Activated CD4-positive, alpha-beta T cell treated with anti-CD3 and anti-CD28 coated beads, Interleukin-2, amount 10 ng/mL, durations not matched to agents 24 days and 14 days (primary cell): ENCODE data around the gene PLD2. TPM values are rescaled to one million over a fixed set of nuclear protein-coding genes. Genes with fewer than 3 reads are reported as not detected.

ENCODE experiments used
- DNase-seq: peaks from one replicate; pipeline ENCODE4 v3.0.0; 2022
- H3K27ac Mint-ChIP-seq: one replicate; pipeline ENCODE4 v1.8.0; 2022; ENCODE audit warnings: mild to moderate bottlenecking, mixed read lengths
- H3K27me3 Mint-ChIP-seq: one replicate; pipeline ENCODE4 v1.8.0; 2022; ENCODE audit warnings: mixed read lengths
- H3K36me3 Mint-ChIP-seq: one replicate; pipeline ENCODE4 v1.8.0; 2022; ENCODE audit warnings: low read depth, mild to moderate bottlenecking, mixed read lengths
- H3K4me1 Mint-ChIP-seq: one replicate; pipeline ENCODE4 v1.8.0; 2021; ENCODE audit warnings: mixed read lengths
- H3K4me3 Mint-ChIP-seq: one replicate; pipeline ENCODE4 v1.8.0; 2022; ENCODE audit warnings: mild to moderate bottlenecking, moderate library complexity, mixed read lengths
- H3K9me3 Mint-ChIP-seq: one replicate; pipeline ENCODE4 v1.8.0; 2021; ENCODE audit warnings: mixed read lengths
- intact Hi-C: fragments of 100-400 bp; cut with micrococcal nuclease; formaldehyde crosslinking; loops from one replicate; pipeline ENCODE4 v1.15.1; 2023
- total RNA-seq: library from RNA; stranded (reverse); gene quantifications from 2 replicates; pipeline ENCODE4 v1.2.3, GENCODE V29; 2022

Gene PLD2
- total RNA-seq, 1 donor from 2014 or later = 16.1 TPM

- Mint-ChIP-seq H3K4me1 (peaks cover 33% of the 10 kb centered on the region), H3K4me3 (peak within 1 kb of the TSS; percentile 90), H3K27me3 (peaks cover 2% of the 10 kb centered on the region), H3K9me3 (no peaks in the 10 kb centered on the region), H3K36me3 (peaks cover 13% of the 10 kb centered on the region), H3K27ac (peak within 1 kb of the TSS; percentile 95)
- DNase-seq = peak; percentile 97
- intact Hi-C loops = loop anchor here (1.0 to 10.0 kb wide), 3 partner anchors 43 to 123 kb away; partner anchors contain the start of gene ARRB2
These were observed 26.4 kb downstream of the PLD2 start, which contains the start of gene MINK1 for GRCh38 chr17:4833178-4833940. Gene MINK1, plus strand, starts transcription at chr17:4833340. Its CDS starts 244 bp downstream, at chr17:4833584.

- peak; percentile 73 for DNase-seq
These were observed 27.2 kb downstream of the PLD2 start for GRCh38 chr17:4833941-4834680.

GRCh38 chr17:4834681-4835020 lies 27.7 kb downstream of the PLD2 start:
- DNase-seq = no peak
- peak overlapping the region; percentile 90 for H3K4me3 Mint-ChIP-seq
- peaks cover 2% of the 10 kb centered on the region for H3K27me3 Mint-ChIP-seq
- peak overlapping the region; percentile 83 for H3K27ac Mint-ChIP-seq
- H3K9me3 Mint-ChIP-seq = no peaks in the 10 kb centered on the region
- H3K4me1 Mint-ChIP-seq = peaks cover 40% of the 10 kb centered on the region
- intact Hi-C loops = loop anchor here (10.0 kb wide), 1 partner anchor 50 kb away; no protein-coding TSS in a partner anchor
- peaks cover 25% of the 10 kb centered on the region for H3K36me3 Mint-ChIP-seq

More at GRCh38 chr17:4833941-4834680, 27.2 kb downstream of the PLD2 start:
- Mint-ChIP-seq H3K36me3 (peaks cover 20% of the 10 kb centered on the region), H3K4me1 (peaks cover 34% of the 10 kb centered on the region), H3K9me3 (no peaks in the 10 kb centered on the region), H3K4me3 (peak overlapping the region; percentile 90), H3K27ac (peak overlapping the region; percentile 83), H3K27me3 (peaks cover 2% of the 10 kb centered on the region)
- intact Hi-C loops = loop anchor here (1.0 to 10.0 kb wide), 3 partner anchors 44 to 124 kb away; partner anchors contain the start of gene ARRB2

GRCh38 chr17:4836221-4836620 lies 29.3 kb downstream of the PLD2 start:
- intact Hi-C loops = loop anchor here (10.0 kb wide), 1 partner anchor 49 kb away; no protein-coding TSS in a partner anchor
- Mint-ChIP-seq H3K27me3 (peaks cover 2% of the 10 kb centered on the region), H3K4me3 (peak overlapping the region; percentile 90), H3K4me1 (peaks cover 55% of the 10 kb centered on the region), H3K27ac (peak overlapping the region; percentile 13), H3K36me3 (peaks cover 28% of the 10 kb centered on the region), H3K9me3 (no peaks in the 10 kb centered on the region)
- no peak for DNase-seq

- peaks cover 28% of the 10 kb centered on the region for H3K36me3 Mint-ChIP-seq
- peak overlapping the region; percentile 13 for H3K27ac Mint-ChIP-seq
- intact Hi-C loops = loop anchor here (10.0 kb wide), 1 partner anchor 47 kb away; no protein-coding TSS in a partner anchor
- peaks cover 2% of the 10 kb centered on the region for H3K27me3 Mint-ChIP-seq
- no peaks in the 10 kb centered on the region for H3K9me3 Mint-ChIP-seq
- DNase-seq = no peak
- peaks cover 59% of the 10 kb centered on the region for H3K4me1 Mint-ChIP-seq
- no peak overlapping the region for H3K4me3 Mint-ChIP-seq
These were observed 30.7 kb downstream of the PLD2 start for GRCh38 chr17:4837471-4838308.

- intact Hi-C loops = loop anchor here (10.0 kb wide), 1 partner anchor 46 kb away; no protein-coding TSS in a partner anchor
- H3K27ac Mint-ChIP-seq = no peak overlapping the region
- peaks cover 28% of the 10 kb centered on the region for H3K36me3 Mint-ChIP-seq
- no peaks in the 10 kb centered on the region for H3K27me3 Mint-ChIP-seq
- DNase-seq = no peak
- no peak overlapping the region for H3K4me3 Mint-ChIP-seq
- peaks cover 60% of the 10 kb centered on the region for H3K4me1 Mint-ChIP-seq
- no peaks in the 10 kb centered on the region for H3K9me3 Mint-ChIP-seq
These were observed 31.4 kb downstream of the PLD2 start for GRCh38 chr17:4838309-4838785.

- peaks cover 54% of the 10 kb centered on the region for H3K4me1 Mint-ChIP-seq
- H3K4me3 Mint-ChIP-seq = no peak overlapping the region
- no peaks in the 10 kb centered on the region for H3K9me3 Mint-ChIP-seq
- DNase-seq = no peak
- intact Hi-C loops = loop anchor here (10.0 kb wide), 1 partner anchor 46 kb away; no protein-coding TSS in a partner anchor
- no peak overlapping the region for H3K27ac Mint-ChIP-seq
- H3K36me3 Mint-ChIP-seq = peaks cover 27% of the 10 kb centered on the region
- no peaks in the 10 kb centered on the region for H3K27me3 Mint-ChIP-seq
These were observed 32.3 kb downstream of the PLD2 start for GRCh38 chr17:4839221-4839620.

GRCh38 chr17:4839965-4840892 lies 33.3 kb downstream of the PLD2 start:
- Mint-ChIP-seq H3K36me3 (peaks cover 32% of the 10 kb centered on the region), H3K4me3 (peak overlapping the region; percentile 63), H3K4me1 (peaks cover 45% of the 10 kb centered on the region), H3K9me3 (no peaks in the 10 kb centered on the region), H3K27me3 (no peaks in the 10 kb centered on the region), H3K27ac (peak overlapping the region; percentile 56)
- no peak for DNase-seq
- intact Hi-C loops = loop anchor here (10.0 kb wide), 1 partner anchor 45 kb away; no protein-coding TSS in a partner anchor

- Mint-ChIP-seq H3K27ac (peak overlapping the region; percentile 56), H3K4me3 (peak overlapping the region; percentile 63), H3K9me3 (no peaks in the 10 kb centered on the region), H3K27me3 (no peaks in the 10 kb centered on the region), H3K4me1 (peaks cover 40% of the 10 kb centered on the region), H3K36me3 (peaks cover 31% of the 10 kb centered on the region)
- intact Hi-C loops = no loop called here
- DNase-seq = peak; percentile 69
These were observed 33.9 kb downstream of the PLD2 start for GRCh38 chr17:4840893-4841242.

- Mint-ChIP-seq H3K9me3 (no peaks in the 10 kb centered on the region), H3K27ac (no peak overlapping the region), H3K27me3 (no peaks in the 10 kb centered on the region), H3K4me3 (no peak overlapping the region), H3K36me3 (peaks cover 27% of the 10 kb centered on the region), H3K4me1 (peaks cover 37% of the 10 kb centered on the region)
- no peak for DNase-seq
- intact Hi-C loops = no loop called here
These were observed 35.4 kb downstream of the PLD2 start for GRCh38 chr17:4842376-4842775.

GRCh38 chr17:4843321-4844000 lies 36.5 kb downstream of the PLD2 start:
- H3K9me3 Mint-ChIP-seq = no peaks in the 10 kb centered on the region
- no peak overlapping the region for H3K4me3 Mint-ChIP-seq
- no peak overlapping the region for H3K27ac Mint-ChIP-seq
- H3K27me3 Mint-ChIP-seq = no peaks in the 10 kb centered on the region
- intact Hi-C loops = no loop called here
- no peak for DNase-seq
- H3K36me3 Mint-ChIP-seq = peaks cover 22% of the 10 kb centered on the region
- H3K4me1 Mint-ChIP-seq = peaks cover 34% of the 10 kb centered on the region

GRCh38 chr17:4845118-4845517 lies 38.2 kb downstream of the PLD2 start:
- intact Hi-C loops = no loop called here
- no peaks in the 10 kb centered on the region for H3K27me3 Mint-ChIP-seq
- H3K4me1 Mint-ChIP-seq = peaks cover 29% of the 10 kb centered on the region

More at GRCh38 chr17:4845118-4845517, 38.2 kb downstream of the PLD2 start:
- peaks cover 15% of the 10 kb centered on the region for H3K36me3 Mint-ChIP-seq
- no peaks in the 10 kb centered on the region for H3K9me3 Mint-ChIP-seq
- no peak overlapping the region for H3K27ac Mint-ChIP-seq
- no peak for DNase-seq
- H3K4me3 Mint-ChIP-seq = no peak overlapping the region
